ENCODE results near the gene BRINP2. TPM values are rescaled to one million over a fixed set of nuclear protein-coding genes. Genes with fewer than 3 reads are reported as not detected.

Gene BRINP2
- total RNA-seq, 4 donors from 2014 or later: not detected

GRCh38 chr1:177283380-177283779, 112.6 kb downstream of the BRINP2 start:
- Histone ChIP-seq H3K4me3 (no peak overlapping the region), H3K9me3 (no peaks in the 10 kb centered on the region), H3K27ac (no peak overlapping the region), H3K27me3 (no peaks in the 10 kb centered on the region), H3K4me1 (peaks cover 0 to 10% of the 10 kb centered on the region in 2 donors), H3K36me3 (no peaks in the 10 kb centered on the region)
- DNase-seq (no peak), ATAC-seq (no peak)
- intact Hi-C loops (cut with DNase I; ENCODE audit: low total_unique reads): no loop called here
- TF ChIP-seq CTCF (IDR thresholded peaks at IDR 0.05 in 4 of 5, conservative IDR thresholded peaks at IDR 0.05 in 1 of 5) (no peak), POLR2A (IDR thresholded peaks at IDR 0.05) (no peak)
- in situ Hi-C loops (cut with MboI; ENCODE audit: low sequenced_read_pairs in 4 of 4): no loop called here

GRCh38 chr1:177286396-177286795, 115.6 kb downstream of the BRINP2 start:
- in situ Hi-C loops (cut with MboI; ENCODE audit: low sequenced_read_pairs in 4 of 4): no loop called here
- TF ChIP-seq POLR2A (IDR thresholded peaks at IDR 0.05) (no peak), CTCF (IDR thresholded peaks at IDR 0.05 in 4 of 5, conservative IDR thresholded peaks at IDR 0.05 in 1 of 5) (no peak)
- DNase-seq (no peak), ATAC-seq (peak; percentile 64 to 76)
- no peaks in the 10 kb centered on the region for H3K36me3 ChIP-seq
- H3K9me3 ChIP-seq: no peaks in the 10 kb centered on the region
- no peaks in the 10 kb centered on the region for H3K27me3 ChIP-seq
- H3K4me1 ChIP-seq: peaks cover 0 to 4% of the 10 kb centered on the region in 2 donors
- intact Hi-C loops (cut with DNase I; ENCODE audit: low total_unique reads): no loop called here
- H3K4me3 ChIP-seq: no peak overlapping the region
- no peak overlapping the region for H3K27ac ChIP-seq

GRCh38 chr1:177287270-177287669, 116.5 kb downstream of the BRINP2 start:
- intact Hi-C loops (cut with DNase I; ENCODE audit: low total_unique reads) (no loop called here), in situ Hi-C loops (cut with MboI; ENCODE audit: low sequenced_read_pairs in 4 of 4) (no loop called here)
- Histone ChIP-seq H3K9me3 (no peaks in the 10 kb centered on the region), H3K4me3 (no peak overlapping the region), H3K36me3 (no peaks in the 10 kb centered on the region), H3K27ac (no peak overlapping the region), H3K27me3 (no peaks in the 10 kb centered on the region), H3K4me1 (no peaks in the 10 kb centered on the region)
- no peak for TF ChIP-seq POLR2A (IDR thresholded peaks at IDR 0.05)
- no peak for TF ChIP-seq CTCF (IDR thresholded peaks at IDR 0.05 in 4 of 5, conservative IDR thresholded peaks at IDR 0.05 in 1 of 5)
- ATAC-seq (no peak), DNase-seq (no peak)

- H3K4me3 ChIP-seq: no peak overlapping the region
- no peak for TF ChIP-seq CTCF (IDR thresholded peaks at IDR 0.05 in 4 of 5, conservative IDR thresholded peaks at IDR 0.05 in 1 of 5)
- TF ChIP-seq POLR2A (IDR thresholded peaks at IDR 0.05): no peak
- no peaks in the 10 kb centered on the region for H3K36me3 ChIP-seq
- no peak overlapping the region for H3K27ac ChIP-seq
- DNase-seq (no peak), ATAC-seq (no peak)
- intact Hi-C loops (cut with DNase I; ENCODE audit: low total_unique reads) (no loop called here), in situ Hi-C loops (cut with MboI; ENCODE audit: low sequenced_read_pairs in 4 of 4) (no loop called here)
- no peaks in the 10 kb centered on the region for H3K27me3 ChIP-seq
- H3K9me3 ChIP-seq: no peaks in the 10 kb centered on the region
- H3K4me1 ChIP-seq: no peaks in the 10 kb centered on the region
These were observed 117.2 kb downstream of the BRINP2 start for GRCh38 chr1:177287994-177288393.

- no peak for TF ChIP-seq POLR2A (IDR thresholded peaks at IDR 0.05)
- no peak for TF ChIP-seq CTCF (IDR thresholded peaks at IDR 0.05 in 4 of 5, conservative IDR thresholded peaks at IDR 0.05 in 1 of 5)
- in situ Hi-C loops (cut with MboI; ENCODE audit: low sequenced_read_pairs in 4 of 4) (no loop called here), intact Hi-C loops (cut with DNase I; ENCODE audit: low total_unique reads) (no loop called here)
- no peak overlapping the region for H3K27ac ChIP-seq
- ATAC-seq (no peak), DNase-seq (no peak)
- no peaks in the 10 kb centered on the region for H3K9me3 ChIP-seq
- no peak overlapping the region for H3K4me3 ChIP-seq
- no peaks in the 10 kb centered on the region for H3K36me3 ChIP-seq
- H3K4me1 ChIP-seq: no peaks in the 10 kb centered on the region
- H3K27me3 ChIP-seq: no peaks in the 10 kb centered on the region
These were observed 118.8 kb downstream of the BRINP2 start for GRCh38 chr1:177289532-177289931.
